Amniotic stem cell (primary cell): Measurements from ENCODE around the gene CLCN1.

ENCODE experiments used
- DNase-seq: peaks from one replicate; lab custom pipeline; 2025; lab: John Stamatoyannopoulos, UW

CLCN1 gene

DNA sequence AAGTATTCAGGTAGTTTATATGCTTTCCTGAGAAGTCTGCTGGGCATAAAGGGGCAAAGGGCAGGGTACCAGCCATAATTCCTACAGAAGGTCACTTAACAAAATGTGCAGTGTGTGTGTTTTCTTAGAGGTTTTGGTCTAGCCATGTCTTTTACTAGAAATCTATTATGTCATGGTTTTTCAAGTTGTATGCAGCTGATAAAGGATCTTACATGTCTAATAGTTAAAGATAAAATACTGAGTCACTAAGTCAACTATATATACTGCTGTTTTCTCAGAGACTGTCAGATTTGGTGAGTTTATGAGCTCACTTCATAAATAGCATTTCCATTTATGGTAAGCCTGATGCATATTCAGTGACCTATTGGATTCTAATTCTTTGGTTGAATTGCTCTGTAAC, 20.0 kb upstream of the CLCN1 start:
- DNase-seq, result peak; percentile 24

DNA sequence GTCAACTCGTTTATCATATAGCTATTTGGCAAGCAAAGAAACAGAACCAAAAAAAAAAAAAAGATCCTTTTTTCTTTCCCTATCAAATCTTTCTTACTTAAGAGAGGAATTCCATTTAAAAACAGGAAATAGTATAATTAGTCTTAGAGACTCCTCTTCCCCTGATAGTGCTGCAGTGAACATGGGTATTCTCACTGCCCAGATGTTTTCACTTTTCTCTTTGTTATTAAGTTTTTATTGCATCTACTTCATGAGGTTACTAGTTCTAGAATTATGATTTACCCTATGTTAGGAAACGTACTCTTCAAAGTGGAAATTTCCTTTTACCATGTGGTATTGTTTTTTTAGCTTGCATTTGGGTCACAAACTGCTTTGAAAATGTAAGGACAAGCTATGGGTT, 19.2 kb upstream of the CLCN1 start:
- no peak for DNase-seq

DNA sequence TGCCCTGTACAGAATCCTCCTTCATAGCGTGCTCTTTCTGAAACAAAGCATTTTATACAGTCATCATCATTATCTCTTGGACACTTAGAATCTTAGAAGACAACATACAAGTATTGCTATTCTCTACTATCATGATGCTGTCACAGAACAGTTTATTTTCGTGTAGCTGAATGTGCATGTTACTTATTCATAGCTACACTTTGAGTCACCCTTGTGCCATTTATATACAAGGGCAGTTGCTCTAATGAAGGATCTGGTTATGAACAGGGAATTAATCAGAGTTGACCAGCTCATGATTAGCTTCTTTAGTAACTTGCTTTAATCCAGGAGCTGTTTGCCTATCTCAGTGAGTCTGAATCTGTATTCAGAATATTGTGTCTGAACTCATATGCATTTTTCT, 16.6 kb upstream of the CLCN1 start:
- no peak for DNase-seq

DNA sequence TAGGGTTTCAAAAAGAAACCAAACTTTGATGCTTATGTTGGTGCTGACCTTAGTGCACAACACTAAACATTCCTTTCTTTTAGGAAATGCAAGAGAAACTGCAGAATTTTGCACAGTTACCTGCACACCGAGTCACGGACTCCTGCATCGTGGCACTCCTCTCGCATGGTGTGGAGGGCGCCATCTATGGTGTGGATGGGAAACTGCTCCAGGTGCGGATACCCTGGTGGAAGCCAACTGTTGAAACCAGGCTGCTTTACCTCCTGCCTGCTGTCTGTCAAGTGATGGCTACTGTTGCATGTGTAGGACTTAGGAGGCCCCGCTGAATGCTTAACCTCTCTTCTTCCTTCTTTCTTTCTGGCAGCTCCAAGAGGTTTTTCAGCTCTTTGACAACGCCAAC, 16.1 kb upstream of the CLCN1 start:
- DNase-seq, result no peak

DNA sequence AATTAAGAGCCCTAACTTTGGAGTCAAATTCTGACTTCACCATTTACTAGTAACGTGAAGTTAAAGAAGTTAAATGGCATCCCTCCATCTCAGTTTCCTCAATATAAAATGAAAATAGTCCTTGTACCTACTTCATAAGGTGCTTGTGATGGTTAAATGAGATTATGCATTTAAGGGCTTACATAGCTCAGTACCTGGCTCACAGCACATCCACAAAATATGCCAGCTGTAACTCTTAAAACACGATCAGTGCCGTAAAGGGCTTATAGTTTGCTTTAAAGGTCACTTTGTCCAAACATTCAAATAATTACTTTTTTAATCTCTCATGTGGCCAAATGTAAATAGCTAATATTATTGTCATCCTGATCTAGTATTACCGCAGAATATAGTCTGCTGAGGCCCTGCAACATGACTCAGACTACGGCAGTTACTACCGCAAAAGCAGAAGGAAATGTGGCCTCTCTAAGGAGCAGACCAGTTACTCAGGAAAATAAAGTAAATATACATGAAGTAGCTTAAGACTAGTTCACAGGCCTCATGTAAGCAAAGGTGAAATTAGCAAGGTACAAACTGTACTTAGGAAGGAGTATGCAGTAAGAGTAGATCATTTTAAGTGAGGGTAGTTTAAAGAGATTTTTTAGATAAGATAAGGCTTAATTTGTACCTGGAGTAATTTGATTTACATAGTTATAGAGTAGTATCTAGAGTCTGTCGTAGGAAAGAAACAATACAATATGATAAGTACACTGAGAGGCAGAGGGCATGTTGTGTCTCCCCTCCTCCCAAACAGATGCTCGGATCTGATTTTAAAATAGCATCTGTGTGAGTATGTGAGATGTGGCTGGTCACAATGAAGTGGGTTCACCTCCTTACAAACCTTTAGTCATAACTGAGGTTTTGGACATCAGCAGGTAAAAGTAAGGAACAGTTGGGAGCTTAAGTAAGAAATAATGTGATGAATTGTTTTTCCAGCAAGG, 14.7 kb upstream of the CLCN1 start:
- no peak for DNase-seq

DNA sequence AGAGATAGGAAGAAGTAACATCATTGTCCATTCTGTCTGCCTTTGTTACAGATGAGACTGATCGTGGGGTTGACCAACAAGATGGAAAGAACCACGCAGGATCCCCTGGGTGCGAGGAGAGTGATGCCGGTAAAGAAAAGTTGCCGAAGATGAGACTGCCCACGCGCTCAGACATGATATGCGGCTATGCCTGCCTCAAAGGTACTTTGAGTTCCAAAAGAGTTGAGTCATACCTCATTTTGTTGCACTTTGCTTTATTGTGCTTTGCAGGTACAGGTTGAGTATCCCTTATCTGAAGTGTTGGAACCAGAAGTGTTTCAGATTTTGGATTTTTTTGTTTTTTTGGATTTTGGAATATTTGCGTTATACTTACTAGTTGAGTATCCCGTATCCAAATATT, 12.2 kb upstream of the CLCN1 start:
- DNase-seq, result no peak

DNA sequence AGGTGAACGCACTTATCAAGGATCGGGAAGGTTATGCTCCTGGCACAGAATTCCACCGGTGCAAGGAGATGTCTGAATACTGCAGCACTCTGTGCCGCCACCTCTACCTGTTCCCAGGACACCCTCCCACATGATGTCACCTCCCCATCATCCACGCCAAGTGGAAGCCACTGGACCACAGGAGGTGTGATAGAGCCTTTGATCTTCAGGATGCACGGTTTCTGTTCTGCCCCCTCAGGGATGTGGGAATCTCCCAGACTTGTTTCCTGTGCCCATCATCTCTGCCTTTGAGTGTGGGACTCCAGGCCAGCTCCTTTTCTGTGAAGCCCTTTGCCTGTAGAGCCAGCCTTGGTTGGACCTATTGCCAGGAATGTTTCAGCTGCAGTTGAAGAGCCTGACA, 11.0 kb upstream of the CLCN1 start:
- no peak for DNase-seq

DNA sequence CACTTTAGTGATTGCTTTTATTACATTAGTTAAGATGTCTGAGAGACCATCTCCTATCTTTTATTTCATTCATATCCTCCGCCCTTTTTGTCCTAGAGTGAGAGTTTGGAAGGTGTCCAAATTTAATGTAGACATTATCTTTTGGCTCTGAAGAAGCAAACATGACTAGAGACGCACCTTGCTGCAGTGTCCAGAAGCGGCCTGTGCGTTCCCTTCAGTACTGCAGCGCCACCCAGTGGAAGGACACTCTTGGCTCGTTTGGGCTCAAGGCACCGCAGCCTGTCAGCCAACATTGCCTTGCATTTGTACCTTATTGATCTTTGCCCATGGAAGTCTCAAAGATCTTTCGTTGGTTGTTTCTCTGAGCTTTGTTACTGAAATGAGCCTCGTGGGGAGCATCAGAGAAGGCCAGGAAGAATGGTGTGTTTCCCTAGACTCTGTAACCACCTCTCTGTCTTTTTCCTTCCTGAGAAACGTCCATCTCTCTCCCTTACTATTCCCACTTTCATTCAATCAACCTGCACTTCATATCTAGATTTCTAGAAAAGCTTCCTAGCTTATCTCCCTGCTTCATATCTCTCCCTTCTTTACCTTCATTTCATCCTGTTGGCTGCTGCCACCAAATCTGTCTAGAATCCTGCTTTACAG, 10.4 kb upstream of the CLCN1 start:
- DNase-seq, result no peak

DNA sequence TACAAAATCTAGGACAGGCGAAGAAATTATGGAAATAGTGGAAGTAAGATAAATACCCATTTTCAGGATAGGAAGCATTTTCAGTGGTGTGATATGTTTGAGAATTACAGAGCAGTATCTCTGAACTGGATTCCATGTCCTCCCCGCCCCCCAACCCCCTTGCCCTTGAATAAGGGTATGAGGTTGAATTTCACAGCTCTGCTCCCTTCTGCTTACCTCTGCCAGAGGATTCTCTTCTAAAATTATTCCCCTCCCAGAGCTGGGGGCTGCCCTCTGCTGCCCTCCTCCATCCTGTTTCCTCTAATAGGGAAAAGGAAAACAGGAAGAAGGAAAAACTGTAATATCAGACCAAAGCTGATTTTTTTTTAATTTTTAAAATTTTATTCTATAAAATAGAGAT, 7.3 kb upstream of the CLCN1 start:
- DNase-seq, result no peak

DNA sequence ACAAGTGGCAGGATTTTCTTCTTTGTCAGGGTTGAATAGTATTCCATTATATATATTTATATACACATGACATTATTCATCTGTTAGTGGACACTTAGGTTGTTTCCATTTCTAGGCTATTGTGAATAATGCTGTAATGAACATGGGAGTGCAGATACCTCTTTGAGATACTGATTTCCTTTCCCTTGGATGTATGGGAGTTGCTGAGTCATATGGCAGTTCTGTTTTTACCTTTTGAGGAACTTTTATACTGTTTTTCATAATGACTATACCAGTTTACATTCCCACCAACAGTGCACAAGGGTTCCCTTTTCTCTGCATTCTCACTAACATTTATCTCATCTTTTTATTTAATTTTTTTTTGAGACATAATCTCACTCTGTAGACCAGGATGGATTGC, 1.8 kb upstream of the CLCN1 start:
- no peak for DNase-seq

DNA sequence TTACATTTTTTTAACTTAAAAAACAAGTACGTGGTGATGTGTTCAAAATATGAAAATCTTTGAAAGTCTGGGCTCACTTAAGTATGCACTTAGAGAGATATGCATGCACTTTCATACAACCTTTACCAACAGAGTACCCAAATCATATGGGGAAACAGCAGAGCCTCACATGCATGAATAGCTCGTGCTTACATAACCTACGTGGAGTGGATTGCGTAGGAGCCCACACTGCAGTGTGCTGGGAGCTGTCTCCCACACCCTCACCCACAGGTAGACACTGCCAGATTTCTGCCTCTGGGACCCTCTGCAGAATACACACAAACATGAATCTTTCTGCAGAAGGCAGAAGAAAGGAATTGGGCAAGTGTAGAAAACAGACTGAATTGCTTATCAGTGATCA, 581 bp downstream of the CLCN1 start:
- DNase-seq, result no peak

DNA sequence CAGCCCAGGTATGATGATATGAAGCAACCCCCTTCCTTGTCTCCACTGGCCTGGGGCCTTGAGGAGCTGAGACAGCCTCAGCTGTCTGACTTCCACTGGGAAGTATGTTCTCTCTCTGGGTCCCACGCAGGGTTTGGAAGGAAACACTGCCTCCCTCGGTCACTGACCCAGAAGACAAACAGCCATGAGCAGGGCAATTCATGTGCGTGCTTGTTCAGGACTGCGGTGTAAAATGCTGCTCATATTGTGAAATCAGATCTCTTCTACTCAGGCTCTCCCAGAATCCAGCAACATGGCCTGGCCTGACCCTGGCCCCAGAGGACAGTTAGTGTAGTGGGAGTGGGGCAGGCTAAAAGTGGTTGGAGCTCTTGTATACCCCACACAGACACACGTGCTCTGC, 2.8 kb downstream of the CLCN1 start:
- DNase-seq, result no peak

DNA sequence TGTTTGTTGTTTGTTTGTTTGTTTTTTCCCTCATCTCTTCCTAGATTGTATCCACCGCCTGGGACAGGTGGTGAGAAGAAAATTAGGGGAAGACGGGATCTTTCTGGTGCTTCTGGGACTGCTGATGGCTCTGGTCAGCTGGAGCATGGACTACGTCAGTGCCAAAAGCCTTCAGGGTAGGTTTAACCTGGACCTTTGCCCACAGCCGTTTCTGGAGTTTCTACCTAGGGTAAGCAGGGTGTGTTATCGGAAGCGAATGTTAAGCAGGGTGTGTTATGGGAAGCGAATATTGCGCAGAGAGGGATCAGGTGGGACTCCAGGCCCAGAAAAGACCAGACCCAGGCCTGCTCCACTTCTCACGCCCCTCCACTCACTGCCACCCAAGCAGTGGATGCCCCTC, 4.7 kb downstream of the CLCN1 start:
- DNase-seq, result no peak

DNA sequence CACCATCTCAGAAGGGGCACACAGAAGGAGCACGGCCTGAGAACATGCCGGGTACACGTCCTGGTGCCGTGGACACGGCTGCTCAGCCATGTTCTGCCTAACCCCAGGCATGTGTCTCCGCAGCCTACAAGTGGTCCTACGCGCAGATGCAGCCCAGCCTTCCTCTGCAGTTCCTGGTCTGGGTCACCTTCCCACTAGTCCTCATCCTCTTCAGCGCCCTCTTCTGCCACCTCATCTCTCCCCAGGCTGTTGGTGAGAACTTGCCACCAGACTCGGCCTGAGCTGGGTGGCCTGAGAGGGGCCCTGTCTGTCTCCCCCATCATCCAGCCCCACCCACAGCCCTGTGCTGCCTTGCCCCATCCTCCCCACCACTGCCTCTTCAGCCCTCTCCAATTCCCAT, 5.3 kb downstream of the CLCN1 start:
- no peak for DNase-seq

DNA sequence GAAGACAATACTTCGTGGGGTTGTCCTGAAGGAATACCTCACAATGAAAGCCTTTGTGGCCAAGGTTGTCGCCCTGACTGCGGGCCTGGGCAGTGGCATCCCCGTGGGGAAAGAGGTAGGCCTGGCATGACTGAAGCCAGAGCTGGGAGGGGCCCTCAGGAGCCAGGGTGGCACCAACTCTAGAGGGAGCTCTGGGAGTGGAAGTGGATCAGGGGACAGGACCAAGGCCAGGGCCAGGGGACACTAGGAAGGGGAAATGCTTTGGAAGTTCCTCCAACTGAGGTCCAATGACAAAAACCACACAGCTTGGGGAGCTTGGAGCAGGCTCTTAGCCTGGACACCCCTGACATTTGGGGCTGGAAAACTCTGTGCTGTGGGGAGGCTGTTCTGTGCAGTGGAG, 5.8 kb downstream of the CLCN1 start:
- DNase-seq, result no peak

DNA sequence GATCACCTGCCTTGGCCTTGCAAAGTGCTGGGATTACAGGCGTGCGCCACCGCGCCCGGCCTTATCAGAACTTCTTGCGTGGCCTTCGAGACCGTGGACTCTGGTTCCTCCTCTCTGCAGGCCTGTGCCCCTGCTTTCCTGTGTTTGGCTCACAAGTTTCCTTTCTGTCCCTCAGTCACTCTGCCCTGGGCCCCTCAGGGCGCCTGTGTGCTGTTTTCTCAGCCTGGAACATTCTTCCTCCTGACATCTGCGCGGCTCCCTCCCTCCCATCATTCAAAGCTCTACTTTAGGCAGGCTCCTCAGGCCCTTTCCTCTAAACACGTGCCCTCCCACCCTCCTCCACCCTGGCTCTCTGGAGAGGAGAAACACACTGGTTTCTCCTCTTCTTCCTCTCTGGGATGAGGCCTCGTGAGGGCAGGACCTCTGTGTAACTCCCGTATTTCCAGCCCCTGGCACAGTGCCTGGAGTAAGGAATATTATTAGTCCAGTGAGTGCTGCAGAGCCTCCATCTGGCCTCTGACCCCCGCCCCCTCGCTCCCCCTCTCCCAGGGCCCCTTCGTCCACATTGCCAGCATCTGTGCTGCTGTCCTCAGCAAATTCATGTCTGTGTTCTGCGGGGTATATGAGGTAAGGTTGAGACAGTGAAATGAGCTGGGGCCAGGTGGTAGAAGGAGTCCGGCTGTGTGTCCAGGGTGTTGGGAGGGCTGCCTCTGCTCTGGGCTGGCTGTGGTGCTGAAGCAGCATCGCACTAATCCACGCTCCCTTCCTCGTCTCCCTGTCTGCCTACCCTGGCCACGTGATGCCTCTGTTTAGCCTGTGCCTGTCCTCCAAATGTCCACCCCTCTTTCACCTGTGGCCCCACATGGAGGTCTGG, 7.1 kb downstream of the CLCN1 start:
- DNase-seq, result no peak

DNA sequence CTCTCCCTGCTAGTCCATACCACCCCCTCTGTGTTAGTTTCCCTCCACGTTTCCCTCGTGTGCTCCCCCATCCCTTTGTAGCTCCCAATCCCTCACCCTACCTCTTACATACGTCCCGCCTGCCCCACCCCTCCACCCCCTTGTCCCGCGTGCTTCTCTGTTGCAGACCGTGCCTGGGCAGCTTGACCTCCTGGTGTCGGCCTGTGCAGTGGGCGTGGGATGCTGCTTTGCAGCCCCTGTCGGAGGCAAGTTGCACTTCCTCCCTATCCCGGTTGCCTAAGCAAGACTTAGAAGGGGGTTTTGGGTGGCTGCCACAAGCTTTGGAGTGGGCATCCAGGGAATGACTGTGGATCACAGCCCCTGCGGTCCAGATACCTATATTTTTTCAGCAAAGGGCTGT, 7.7 kb downstream of the CLCN1 start:
- DNase-seq, result no peak

DNA sequence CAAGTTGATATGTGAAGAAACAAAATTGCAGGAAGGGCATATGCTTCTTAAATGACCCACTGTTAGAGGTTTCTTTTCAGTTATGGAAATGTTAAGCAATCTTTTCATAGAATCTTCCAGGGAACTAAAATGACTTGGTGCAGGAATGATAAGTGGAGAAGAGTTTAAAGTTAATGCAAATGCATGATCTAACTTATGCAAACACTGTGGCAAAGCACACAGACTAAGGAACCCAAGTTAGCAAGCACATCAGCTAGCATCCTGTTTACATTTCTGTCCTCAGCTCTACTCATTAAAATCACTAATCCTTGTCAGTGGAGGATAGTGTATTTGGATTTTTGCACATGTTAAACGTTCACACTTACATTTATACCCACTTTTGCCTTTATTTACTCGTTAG, 9.3 kb downstream of the CLCN1 start:
- DNase-seq, result no peak

DNA sequence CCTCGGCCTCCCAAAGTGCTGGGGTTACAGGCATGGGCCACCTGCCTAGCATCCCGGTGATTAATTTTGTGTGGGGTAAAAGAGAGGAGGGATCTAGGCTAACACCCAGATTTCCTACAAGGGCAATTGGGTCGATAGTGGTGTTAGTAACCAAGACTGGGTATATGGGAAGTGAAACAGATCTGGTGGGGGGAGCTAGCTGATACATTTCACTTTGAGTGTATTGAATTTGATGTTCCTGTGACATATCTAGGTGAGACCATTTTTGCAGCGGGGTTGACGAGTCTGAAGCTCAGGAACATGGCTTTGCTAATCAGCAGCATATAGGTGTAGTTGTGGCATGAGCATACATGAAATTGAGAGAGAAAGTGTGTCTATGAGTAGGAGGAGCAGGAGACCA, 12.0 kb downstream of the CLCN1 start:
- no peak for DNase-seq

DNA sequence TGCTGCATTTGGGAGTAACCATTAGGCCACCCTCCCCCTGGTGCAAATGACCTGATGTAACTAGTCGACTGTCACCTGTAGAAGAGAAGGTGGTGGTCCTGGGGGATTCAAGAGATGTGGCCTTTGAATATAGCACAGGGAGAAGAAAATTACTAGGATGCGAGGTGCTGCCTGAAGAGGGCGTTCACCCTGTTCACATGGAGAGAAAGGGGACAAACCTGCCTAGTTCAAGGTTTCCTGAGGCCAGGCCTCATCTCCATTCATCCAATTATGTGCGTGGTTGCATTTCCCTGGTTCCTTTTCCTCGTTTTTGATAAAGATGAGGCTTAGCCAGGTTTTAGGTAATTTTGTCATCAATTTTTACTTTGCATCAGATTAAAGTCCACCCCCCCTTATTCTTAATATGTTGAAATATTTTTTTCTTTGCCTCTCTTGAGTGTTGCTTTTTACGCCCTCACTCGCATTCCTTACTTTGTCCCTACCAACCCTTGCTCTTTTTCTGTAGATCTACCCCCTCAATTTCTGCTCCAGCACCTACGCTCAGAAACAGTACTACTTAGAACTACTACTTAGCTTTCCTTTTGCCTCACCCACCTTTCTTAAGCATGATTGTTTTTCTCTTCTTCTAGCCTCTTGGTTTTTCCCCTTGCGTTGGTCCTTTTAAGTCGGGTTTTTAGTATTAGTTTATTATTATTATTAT, 13.7 kb downstream of the CLCN1 start:
- no peak for DNase-seq

DNA sequence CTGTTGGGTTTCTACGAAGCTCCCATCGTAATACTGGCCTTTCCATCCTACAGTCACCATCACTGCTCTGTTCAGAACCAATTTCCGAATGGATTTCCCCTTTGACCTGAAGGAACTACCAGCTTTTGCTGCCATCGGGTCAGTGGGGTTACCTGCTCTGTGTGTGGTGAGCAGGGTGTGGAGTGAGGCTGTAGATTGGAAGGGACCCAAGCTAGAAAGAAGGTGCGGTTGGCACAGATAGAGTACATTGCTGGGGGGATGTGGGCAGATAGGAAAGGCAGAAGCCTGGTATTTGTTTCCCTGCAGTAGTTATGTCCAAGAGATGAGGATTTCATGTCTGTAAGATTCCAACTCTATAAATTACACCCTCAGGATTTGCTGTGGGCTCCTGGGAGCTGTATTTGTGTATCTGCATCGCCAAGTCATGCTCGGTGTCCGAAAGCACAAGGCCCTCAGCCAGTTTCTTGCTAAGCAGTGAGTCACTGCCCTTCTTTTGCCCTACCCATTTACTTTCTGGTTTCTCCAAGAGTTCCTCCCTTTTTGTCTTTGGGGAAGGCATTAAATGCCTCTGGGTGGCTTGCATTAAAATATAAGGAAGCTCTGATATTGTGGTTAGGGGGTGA, 15.4 kb downstream of the CLCN1 start:
- peak; percentile 67 for DNase-seq

DNA sequence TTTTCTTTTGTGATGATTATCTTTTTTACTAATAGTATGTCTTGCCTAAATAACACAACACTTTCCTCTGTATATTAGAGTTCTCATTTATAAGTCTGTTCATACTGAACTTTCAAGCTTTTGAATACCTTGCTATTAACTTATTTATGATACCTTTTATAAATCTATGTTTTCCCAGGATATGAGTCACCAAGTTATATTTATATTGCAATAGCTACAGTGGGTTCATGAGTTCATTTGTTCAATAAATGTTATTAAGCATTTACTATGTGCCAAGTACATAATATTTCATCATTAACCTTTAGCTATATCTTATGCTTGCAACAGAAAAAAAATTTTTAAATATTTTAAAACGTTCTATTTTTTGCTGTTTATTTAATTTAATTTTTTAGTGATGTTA, 18.3 kb downstream of the CLCN1 start:
- DNase-seq, result no peak
